ENCODE measurements around the gene MYMK. TPM values are rescaled to one million over a fixed set of nuclear protein-coding genes. Genes with fewer than 3 reads are reported as not detected.
A peak's percentile ranks its signal among the peaks of the same experiment; 100 is the strongest.

Gene MYMK
- total and polyA plus RNA-seq, 2 of the 13 experiments (the other 11 are each of a cell fraction or from before 2014, with no cell fraction given): not detected

DNA sequence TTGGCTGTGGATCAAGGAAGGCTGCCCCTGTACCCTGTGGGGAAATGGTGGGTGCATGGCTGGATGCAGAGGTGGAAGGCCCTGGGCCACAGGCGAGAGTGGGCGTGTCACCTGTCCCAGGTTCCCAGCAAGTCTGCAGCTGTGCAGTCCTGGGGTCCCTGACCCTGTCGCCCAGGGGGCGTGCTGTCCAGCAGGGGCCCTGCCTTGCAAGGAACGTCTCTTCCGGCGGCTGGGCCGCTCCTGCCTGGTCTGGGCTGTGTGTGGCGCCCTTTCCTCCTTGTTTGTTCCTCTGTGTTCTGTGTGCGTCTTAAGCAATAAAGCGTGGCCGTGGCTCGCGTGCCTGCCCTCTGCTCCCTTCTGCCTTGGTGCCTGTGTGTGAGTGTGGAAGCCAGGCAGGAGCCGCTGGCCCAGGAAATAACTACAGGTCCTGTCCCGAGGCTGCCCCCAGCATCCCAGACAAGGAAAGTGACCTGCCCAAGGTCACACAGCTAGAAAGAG is 54.3 kb downstream of the MYMK start:
- Histone ChIP-seq H3K9ac (ENCODE audit: insufficient read depth, low read depth, low read length) (no peak overlapping the region), H3K27ac (ENCODE audit: extremely low read length, insufficient read depth, low read length) (no peak overlapping the region), H3K79me2 (ENCODE audit: insufficient read depth, low read length) (no peaks in the 10 kb centered on the region), H4K20me1 (ENCODE audit: insufficient read depth, low read length) (no peaks in the 10 kb centered on the region), H3K4me3 (replicated peaks in 1 of 3; ENCODE audit: insufficient read depth in 1 of 3, low read depth in 2 of 3, low read length in 3 of 3) (no peak overlapping the region), H3K36me3 (replicated peaks in 1 of 2; ENCODE audit: control insufficient read depth in 1 of 2, insufficient read depth in 2 of 2, low read length in 2 of 2) (peaks cover 4 to 9% of the 10 kb centered on the region in 2 experiments; a peak in 3 of 5 replicates), H3K9me3 (ENCODE audit: low read length) (no peaks in the 10 kb centered on the region), H2AFZ (ENCODE audit: low read length) (no peak overlapping the region), H3K4me2 (ENCODE audit: low read depth, low read length) (no peak overlapping the region), H3K27me3 (ENCODE audit: control insufficient read depth in 1 of 2, insufficient read depth in 2 of 2, low read length in 2 of 2) (no peaks in the 10 kb centered on the region), H3K4me1 (ENCODE audit: insufficient read depth, low read length) (peaks cover 10% of the 10 kb centered on the region; the same call in 1 of the 2 replicates)
- intact Hi-C loops (cut with micrococcal nuclease; ENCODE audit: unreplicated experiment): no loop called here
- in situ Hi-C loops (cut with HindIII; ENCODE audit: extremely low pct_ligation_motif_present, low pct_unique_long_range_greater_than_20kb): no loop called here
- BruUV-seq (replicated peaks): no TSS peak
- ChIA-PET POLR2A (interaction anchor here (1.9 to 2.3 kb wide), 2 partner anchors 10 to 11 kb away, joined by 8 to 11 read pairs; partner anchors contain the start of gene CACFD1), CTCF (ENCODE audit: low intra/inter-chr PET ratio, low total read pairs) (no interaction called here)
- DNase-seq (ENCODE audit: low spot score) (no peak), ATAC-seq (peak; percentile 21), FAIRE-seq (no peak)
- 54% methylated on average over 13 of the region's 16 CpGs for WGBS (ENCODE audit: low lambda C conversion rate)
- TF ChIP-seq ZNF891 (CRISPR knock-in tag; IDR thresholded peaks at IDR 0.05): no peak
- TF ChIP-seq NRL (CRISPR knock-in tag; IDR thresholded peaks at IDR 0.05; ENCODE audit: borderline replicate concordance): no peak
- TF ChIP-seq TGIF2 (CRISPR knock-in tag; IDR thresholded peaks at IDR 0.05): no peak
- TF ChIP-seq ZFP82 (CRISPR knock-in tag; IDR thresholded peaks at IDR 0.05; ENCODE audit: borderline replicate concordance): no peak
- TF ChIP-seq PHF8 (CRISPR knock-in tag; IDR thresholded peaks at IDR 0.05): no peak; the same call in 1 of the 2 replicates
- TF ChIP-seq ZBTB2 (CRISPR knock-in tag; IDR thresholded peaks at IDR 0.05; ENCODE audit: low read depth): no peak
- peak; percentile 77; the same call in 1 of the 2 replicates for TF ChIP-seq ZC3H13 (CRISPR knock-in tag; IDR thresholded peaks at IDR 0.05)
- no peak for TF ChIP-seq ZNF749 (CRISPR knock-in tag; IDR thresholded peaks at IDR 0.05; ENCODE audit: borderline replicate concordance)
- TF ChIP-seq ZMYM3 (CRISPR knock-in tag; IDR thresholded peaks at IDR 0.05): peak; percentile 49
- TF ChIP-seq, protein P1, sequence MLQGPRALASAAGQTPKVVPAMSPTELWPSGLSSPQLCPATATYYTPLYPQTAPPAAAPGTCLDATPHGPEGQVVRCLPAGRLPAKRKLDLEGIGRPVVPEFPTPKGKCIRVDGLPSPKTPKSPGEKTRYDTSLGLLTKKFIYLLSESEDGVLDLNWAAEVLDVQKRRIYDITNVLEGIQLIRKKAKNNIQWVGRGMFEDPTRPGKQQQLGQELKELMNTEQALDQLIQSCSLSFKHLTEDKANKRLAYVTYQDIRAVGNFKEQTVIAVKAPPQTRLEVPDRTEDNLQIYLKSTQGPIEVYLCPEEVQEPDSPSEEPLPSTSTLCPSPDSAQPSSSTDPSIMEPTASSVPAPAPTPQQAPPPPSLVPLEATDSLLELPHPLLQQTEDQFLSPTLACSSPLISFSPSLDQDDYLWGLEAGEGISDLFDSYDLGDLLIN (CRISPR knock-in tag; IDR thresholded peaks at IDR 0.05; ENCODE audit: borderline replicate concordance): no peak
- TF ChIP-seq TMF1 (CRISPR knock-in tag; IDR thresholded peaks at IDR 0.05; ENCODE audit: low read depth): no peak
- no peak for TF ChIP-seq ZBTB37 (CRISPR knock-in tag; IDR thresholded peaks at IDR 0.05)
- TF ChIP-seq ZNF451 (CRISPR knock-in tag; IDR thresholded peaks at IDR 0.05): peak; percentile 37; the same call in 1 of the 2 replicates
- TF ChIP-seq GATAD2A (CRISPR knock-in tag; IDR thresholded peaks at IDR 0.05): no peak
- no peak for TF ChIP-seq THRA (CRISPR knock-in tag; IDR thresholded peaks at IDR 0.05; ENCODE audit: borderline replicate concordance)
- TF ChIP-seq RBM22 (optimal IDR thresholded peaks at IDR 0.05; ENCODE audit: low read length): peak; percentile 65
- no peak for TF ChIP-seq WIZ (CRISPR knock-in tag; IDR thresholded peaks at IDR 0.05)
- TF ChIP-seq SMAD1 (CRISPR knock-in tag; IDR thresholded peaks at IDR 0.05; ENCODE audit: borderline replicate concordance, low read depth): 0 out of 2 replicates have a peak, but pooled peaks have one; percentile 33
- TF ChIP-seq POLR2AphosphoS2 (IDR thresholded peaks at IDR 0.05; ENCODE audit: low read depth, low read length): no peak
- TF ChIP-seq RBAK (CRISPR knock-in tag; IDR thresholded peaks at IDR 0.05): no peak
